HepG2 (cell line): Measurements from ENCODE around the gene PANX1. TPM values are rescaled to one million over a fixed set of nuclear protein-coding genes. Genes with fewer than 3 reads are reported as not detected.

Source experiments
- ATAC-seq: fragments of 200-7000 bp; cut with Tn5 transposase; 3 replicates; pipeline ENCODE4 v1.9.1; 2020; ENCODE audit warnings: mild to moderate bottlenecking, moderate library complexity
- BruUV-seq: library from RNA; stranded (reverse); fragments of 400-500 nt; replicated peaks from 2 replicates; lab custom pipeline; 2021; lab: Mats Ljungman, UMichigan
- CTCF ChIA-PET: fragments of 300-600 bp; formaldehyde crosslinking; extraction: SDS; loops from one replicate; lab custom pipeline; 2021; ENCODE audit warnings: low total read pairs, inconsistent platforms, low intra/inter-chr PET ratio; lab: Yijun Ruan, JAX
- POLR2A ChIA-PET: fragments of 350-600 bp; sonication (Branson Sonifier 250); formaldehyde crosslinking; loops from one replicate; lab custom pipeline; 2020; ENCODE audit warnings: antibody characterized with exemption, inconsistent platforms; lab: Yijun Ruan, JAX
- DNase-seq: peaks from one replicate; pipeline ENCODE4 v3.0.0-alpha.2; 2015; ENCODE audit warnings: low spot score
- FAIRE-seq: peaks from 3 replicates; lab custom pipeline; 2011; peaks lifted over from hg19 to GRCh38; lab: Jason Lieb, UNC
- H2AFZ ChIP-seq: one replicate; pipeline ENCODE4 v1.6.1; 2011; ENCODE audit warnings: low read length, inconsistent platforms
- H3K27ac ChIP-seq: fragments of 300-600 bp; 3 replicates; pipeline ENCODE4 v1.8.0; 2011; ENCODE audit warnings: mixed run types, mild to moderate bottlenecking, mixed read lengths, low read length, inconsistent platforms; ENCODE audit not compliant: insufficient read depth; ENCODE audit errors: extremely low read length
- H3K27me3 ChIP-seq, 2 experiments: fragments of 200-600 bp in 1 of 2; 2 replicates in 1 of 2; 3 replicates in 1 of 2; pipeline versions ENCODE4 v1.6.0 to v1.8.0; 2011; ENCODE audit warnings: low read length in 2 of 2, mild to moderate bottlenecking in 2 of 2, moderate library complexity in 2 of 2, inconsistent platforms in 1 of 2; ENCODE audit not compliant: insufficient read depth in 2 of 2, control insufficient read depth in 1 of 2
- H3K36me3 ChIP-seq, 2 experiments: fragments of 200-600 bp in 1 of 2; replicated peaks in 1 of 2; 2 replicates in 1 of 2; 3 replicates in 1 of 2; pipeline versions ENCODE4 v1.5.1 to v1.8.0; 2011; ENCODE audit warnings: low read length in 2 of 2, inconsistent platforms in 1 of 2; ENCODE audit not compliant: insufficient read depth in 2 of 2, control insufficient read depth in 1 of 2
- H3K4me1 ChIP-seq: 2 replicates; pipeline ENCODE4 v1.5.1; 2012; ENCODE audit warnings: low read length, inconsistent platforms; ENCODE audit not compliant: insufficient read depth
- H3K4me2 ChIP-seq: 2 replicates; pipeline ENCODE4 v1.6.0; 2011; ENCODE audit warnings: low read depth, low read length, inconsistent platforms
- H3K4me3 ChIP-seq, 3 experiments: fragments of 200-600 bp in 1 of 3; sonication (generic), shearing (Covaris generic) in 1 of 3; replicated peaks in 1 of 3; 2 replicates each; pipeline ENCODE4 v1.5.1; 2011 to 2016; ENCODE audit warnings: low read length in 3 of 3, inconsistent platforms in 2 of 3, low read depth in 2 of 3, mild to moderate bottlenecking in 2 of 3, control low read depth in 1 of 3, mixed read lengths in 1 of 3; ENCODE audit not compliant: insufficient read depth in 1 of 3
- H3K79me2 ChIP-seq: one replicate; pipeline ENCODE4 v1.6.1; 2011; ENCODE audit warnings: low read length, inconsistent platforms; ENCODE audit not compliant: insufficient read depth
- H3K9ac ChIP-seq: 2 replicates; pipeline ENCODE4 v1.6.0; 2011; ENCODE audit warnings: mild to moderate bottlenecking, low read depth, low read length, inconsistent platforms; ENCODE audit not compliant: insufficient read depth
- H3K9me3 ChIP-seq: 2 replicates; pipeline ENCODE4 v1.5.1; 2012; ENCODE audit warnings: mild to moderate bottlenecking, low read length
- H4K20me1 ChIP-seq: 2 replicates; pipeline ENCODE4 v1.6.0; 2011; ENCODE audit warnings: inconsistent platforms, mild to moderate bottlenecking, low read length, moderate library complexity; ENCODE audit not compliant: insufficient read depth
- in situ Hi-C: cut with HindIII; loops from 2 replicates; pipeline ENCODE4 v1.10.0; 2017; ENCODE audit warnings: low pct_unique_long_range_greater_than_20kb; ENCODE audit not compliant: extremely low pct_ligation_motif_present
- intact Hi-C: fragments of 100-400 bp; cut with micrococcal nuclease; formaldehyde crosslinking; loops from one replicate; pipeline ENCODE4 v1.10.0; 2022; ENCODE audit not compliant: unreplicated experiment
- polyA plus RNA-seq, 8 experiments: library from polyadenylated mRNA; depleted of rRNA in 3 of 8; stranded (reverse) in 7 of 8; unstranded in 1 of 8; fragments of >200 nt; fragmentation: Illumina TruSeq in 4 of 8; extraction: Trizol in 4 of 8; gene quantifications; 2 replicates each; pipeline versions ENCODE4 v1.2.1 to v1.2.3, GENCODE V29; 2011 to 2016; ENCODE audit warnings: low read depth in 4 of 8, missing spikeins in 1 of 8, mixed read lengths in 1 of 8; ENCODE audit not compliant: insufficient read depth in 1 of 8
- total RNA-seq, 5 experiments: library from RNA; depleted of rRNA; stranded (reverse); fragments of >200 nt; fragmentation: Illumina TruSeq; extraction: Trizol; gene quantifications; 2 replicates each; pipeline ENCODE4 v1.2.3, GENCODE V29; 2016; ENCODE audit warnings: low read depth in 1 of 5
- TF ChIP-seq, protein P1 (sequence below): sonication (generic); formaldehyde crosslinking; IDR thresholded peaks from 2 replicates; pipeline ENCODE4 v1.5.1; 2020; ENCODE audit warnings: mild to moderate bottlenecking, missing genetic modification reagents

PANX1 gene
- total and polyA plus RNA-seq, 2 of the 13 experiments (the other 11 are each of a cell fraction or from before 2014, with no cell fraction given), result 8.3 to 24.8 TPM

DNA sequence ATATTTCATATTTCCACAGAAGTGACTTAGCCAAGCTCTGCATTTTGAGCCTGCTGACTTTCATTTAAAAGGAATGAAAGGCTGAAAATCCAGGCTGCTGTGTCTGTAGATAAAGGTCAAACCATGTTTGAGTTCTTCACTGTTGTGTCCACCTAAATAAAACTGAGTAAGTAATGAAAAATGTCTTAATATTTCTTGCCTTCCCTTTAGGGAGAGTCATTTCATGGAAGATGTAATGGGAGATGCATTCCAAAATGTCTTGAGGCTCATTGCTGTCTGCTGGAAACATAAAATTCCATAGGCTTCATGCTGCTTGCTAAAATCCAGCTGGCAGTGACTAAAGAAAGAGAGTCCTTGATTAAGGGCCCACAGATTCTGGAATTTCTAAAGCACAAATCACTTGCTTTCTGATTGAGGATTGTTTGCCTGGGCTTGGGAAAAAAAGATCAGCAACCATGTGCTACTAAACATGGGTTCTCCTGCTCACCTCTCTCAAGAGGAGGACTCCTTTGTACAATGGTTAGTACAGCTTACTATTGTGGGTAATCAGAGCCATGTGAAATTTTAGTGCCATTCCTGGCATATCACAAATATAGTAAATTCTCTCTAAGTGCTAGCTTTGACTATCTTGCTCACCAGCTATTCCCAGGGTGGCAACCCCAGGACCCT is 56.9 kb downstream of the PANX1 start:
- CTCF ChIA-PET, result interaction anchor here (1.5 kb wide), 1 partner anchor 232 kb away, joined by 3 read pairs; no protein-coding TSS in a partner anchor
- no peak overlapping the region for H3K9ac ChIP-seq
- H3K4me2 ChIP-seq, result no peak overlapping the region
- no peak overlapping the region for H3K4me3 ChIP-seq
- peaks cover 2 to 5% of the 10 kb centered on the region in 2 experiments; a peak in 2 of 5 replicates for H3K36me3 ChIP-seq
- POLR2A ChIA-PET, result no interaction called here
- intact Hi-C loops (no loop called here), in situ Hi-C loops (loop anchor here (25.0 kb wide), 1 partner anchor 227 kb away; the partner anchor contains the start of gene GPR83)
- TF ChIP-seq, protein P1, sequence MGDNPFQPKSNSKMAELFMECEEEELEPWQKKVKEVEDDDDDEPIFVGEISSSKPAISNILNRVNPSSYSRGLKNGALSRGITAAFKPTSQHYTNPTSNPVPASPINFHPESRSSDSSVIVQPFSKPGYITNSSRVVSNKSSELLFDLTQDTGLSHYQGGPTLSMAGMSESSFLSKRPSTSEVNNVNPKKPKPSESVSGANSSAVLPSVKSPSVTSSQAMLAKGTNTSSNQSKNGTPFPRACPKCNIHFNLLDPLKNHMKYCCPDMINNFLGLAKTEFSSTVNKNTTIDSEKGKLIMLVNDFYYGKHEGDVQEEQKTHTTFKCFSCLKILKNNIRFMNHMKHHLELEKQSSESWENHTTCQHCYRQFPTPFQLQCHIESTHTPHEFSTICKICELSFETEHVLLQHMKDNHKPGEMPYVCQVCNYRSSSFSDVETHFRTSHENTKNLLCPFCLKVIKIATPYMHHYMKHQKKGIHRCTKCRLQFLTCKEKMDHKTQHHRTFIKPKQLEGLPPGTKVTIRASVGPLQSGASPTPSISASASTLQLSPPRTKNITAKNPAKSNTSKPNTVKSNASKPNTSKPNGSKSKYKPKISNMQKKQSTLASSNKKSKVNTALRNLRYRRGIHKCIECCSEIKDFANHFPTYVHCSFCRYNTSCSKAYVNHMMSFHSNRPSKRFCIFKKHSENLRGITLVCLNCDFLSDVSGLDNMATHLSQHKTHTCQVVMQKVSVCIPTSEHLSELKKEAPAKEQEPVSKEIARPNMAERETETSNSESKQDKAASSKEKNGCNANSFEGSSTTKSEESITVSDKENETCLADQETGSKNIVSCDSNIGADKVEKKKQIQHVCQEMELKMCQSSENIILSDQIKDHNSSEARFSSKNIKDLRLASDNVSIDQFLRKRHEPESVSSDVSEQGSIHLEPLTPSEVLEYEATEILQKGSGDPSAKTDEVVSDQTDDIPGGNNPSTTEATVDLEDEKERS (CRISPR knock-in tag), result no peak
- ATAC-seq (no peak), DNase-seq (no peak), FAIRE-seq (no peak)
- H2AFZ ChIP-seq, result no peak overlapping the region
- BruUV-seq, result no TSS peak
- H3K79me2 ChIP-seq, result no peaks in the 10 kb centered on the region
- H4K20me1 ChIP-seq, result peaks cover 2% of the 10 kb centered on the region; the same call in 1 of the 2 replicates
- peaks cover 8% of the 10 kb centered on the region; the same call in 1 of the 2 replicates for H3K4me1 ChIP-seq
- H3K27me3 ChIP-seq, result no peaks in the 10 kb centered on the region
- H3K27ac ChIP-seq, result no peak overlapping the region
- H3K9me3 ChIP-seq, result no peaks in the 10 kb centered on the region
